HG02571 (cell line): Measurements from ENCODE around the gene PRMT7.

Source experiments
- ATAC-seq: cut with Tn5 transposase; IDR thresholded peaks from one replicate; pipeline ENCODE4 v1.9.1; 2021; ENCODE audit warnings: mild to moderate bottlenecking, moderate library complexity; ENCODE audit not compliant: unreplicated experiment

PRMT7 gene, protein sequence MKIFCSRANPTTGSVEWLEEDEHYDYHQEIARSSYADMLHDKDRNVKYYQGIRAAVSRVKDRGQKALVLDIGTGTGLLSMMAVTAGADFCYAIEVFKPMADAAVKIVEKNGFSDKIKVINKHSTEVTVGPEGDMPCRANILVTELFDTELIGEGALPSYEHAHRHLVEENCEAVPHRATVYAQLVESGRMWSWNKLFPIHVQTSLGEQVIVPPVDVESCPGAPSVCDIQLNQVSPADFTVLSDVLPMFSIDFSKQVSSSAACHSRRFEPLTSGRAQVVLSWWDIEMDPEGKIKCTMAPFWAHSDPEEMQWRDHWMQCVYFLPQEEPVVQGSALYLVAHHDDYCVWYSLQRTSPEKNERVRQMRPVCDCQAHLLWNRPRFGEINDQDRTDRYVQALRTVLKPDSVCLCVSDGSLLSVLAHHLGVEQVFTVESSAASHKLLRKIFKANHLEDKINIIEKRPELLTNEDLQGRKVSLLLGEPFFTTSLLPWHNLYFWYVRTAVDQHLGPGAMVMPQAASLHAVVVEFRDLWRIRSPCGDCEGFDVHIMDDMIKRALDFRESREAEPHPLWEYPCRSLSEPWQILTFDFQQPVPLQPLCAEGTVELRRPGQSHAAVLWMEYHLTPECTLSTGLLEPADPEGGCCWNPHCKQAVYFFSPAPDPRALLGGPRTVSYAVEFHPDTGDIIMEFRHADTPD

GRCh38 chr16:68310774-68311511 is at the start of gene PRMT7, which contains the start of gene SLC7A6OS:
PRMT7 (plus strand) TSS chr16:68311019; CDS start chr16:68315980, 4,961 bp downstream.
SLC7A6OS (minus strand) TSS chr16:68310946; CDS start chr16:68310926, 20 bp downstream.
- peak; percentile 99 for ATAC-seq

DNA sequence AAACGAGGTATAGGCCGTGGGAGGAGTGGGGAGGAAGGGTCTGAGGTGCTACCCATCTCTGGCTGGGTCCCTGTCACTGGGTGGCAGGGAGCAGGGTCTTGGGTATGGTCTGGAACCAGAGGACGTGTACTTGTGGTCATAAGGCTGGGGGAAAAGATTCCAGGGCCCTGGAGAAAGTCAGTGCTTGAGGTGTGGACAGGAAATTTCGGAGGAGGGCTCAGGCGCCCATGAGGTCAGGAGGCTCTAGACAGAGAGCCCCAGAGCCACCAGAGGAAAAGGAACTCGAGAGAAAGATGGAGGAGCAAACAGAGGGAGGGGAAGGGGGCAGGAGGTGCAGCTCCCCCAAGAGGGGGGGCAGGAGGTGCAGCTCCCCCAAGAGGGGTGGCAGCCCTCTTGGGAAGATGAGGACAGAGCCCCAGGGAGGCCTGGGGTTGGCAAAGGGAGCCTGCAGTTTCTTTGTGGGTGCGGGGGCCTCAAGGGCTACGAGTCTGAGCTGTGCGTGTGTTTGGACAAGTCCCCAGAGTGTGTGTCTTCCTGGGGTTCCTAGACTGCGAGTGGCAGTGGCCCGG is 47.2 kb upstream of the PRMT7 start:
- no peak for ATAC-seq

DNA sequence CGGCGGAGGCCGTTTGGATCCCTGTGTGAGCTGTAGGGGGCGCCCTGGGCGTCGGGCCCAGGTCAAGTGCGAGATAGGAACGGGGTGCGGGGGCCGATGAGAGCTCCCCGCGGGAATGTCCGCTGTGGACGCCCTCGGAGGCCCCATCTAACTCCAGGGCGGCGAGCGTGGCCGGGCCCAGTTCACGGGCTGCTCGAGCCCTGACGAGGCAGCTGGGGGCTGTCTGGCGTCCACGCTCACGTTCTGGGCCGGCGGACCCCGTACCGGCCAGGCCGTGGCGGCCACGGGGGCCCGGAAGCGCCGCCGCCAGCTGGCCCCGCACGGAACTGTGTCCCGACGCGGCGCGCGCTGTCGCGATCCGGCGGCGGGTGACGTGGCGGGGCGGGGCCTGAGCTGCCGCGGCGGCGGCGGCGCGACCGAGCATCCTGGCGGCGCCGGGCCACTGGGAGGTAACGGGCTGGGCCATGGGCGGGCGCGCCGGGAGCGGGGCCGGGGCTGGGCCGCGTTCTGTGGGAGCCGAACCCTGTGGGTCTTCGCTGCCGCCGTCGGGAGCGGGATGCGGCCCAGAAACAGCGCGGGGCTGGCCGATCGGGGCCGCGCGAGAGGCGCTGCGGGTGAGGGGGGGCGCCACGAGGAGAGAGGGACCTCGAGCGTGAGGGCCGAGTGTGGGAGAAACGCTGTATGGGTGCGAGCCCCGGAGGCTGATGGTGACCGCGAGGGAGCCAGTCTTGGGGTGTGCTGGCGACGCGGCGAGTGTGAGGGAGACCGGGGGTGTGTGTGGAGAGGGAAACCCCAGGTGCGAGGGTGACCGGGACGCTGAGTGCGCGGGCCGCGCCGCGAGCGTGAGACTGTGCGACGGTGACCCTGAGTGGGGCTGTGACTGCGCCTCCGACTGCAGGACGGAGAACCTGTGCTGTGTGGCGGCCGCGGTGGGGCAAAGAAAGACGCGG is 46.4 kb upstream of the PRMT7 start, which contains the start of gene SLC7A6:
TSS of gene SLC7A6 (plus strand) at position 399 of the 950 bp plus-strand sequence. CDS start 10,201 bp downstream, outside the sequence.
- peak; percentile 60 for ATAC-seq

GRCh38 chr16:68265078-68265920 is 45.5 kb upstream of the PRMT7 start:
- no peak for ATAC-seq

DNA sequence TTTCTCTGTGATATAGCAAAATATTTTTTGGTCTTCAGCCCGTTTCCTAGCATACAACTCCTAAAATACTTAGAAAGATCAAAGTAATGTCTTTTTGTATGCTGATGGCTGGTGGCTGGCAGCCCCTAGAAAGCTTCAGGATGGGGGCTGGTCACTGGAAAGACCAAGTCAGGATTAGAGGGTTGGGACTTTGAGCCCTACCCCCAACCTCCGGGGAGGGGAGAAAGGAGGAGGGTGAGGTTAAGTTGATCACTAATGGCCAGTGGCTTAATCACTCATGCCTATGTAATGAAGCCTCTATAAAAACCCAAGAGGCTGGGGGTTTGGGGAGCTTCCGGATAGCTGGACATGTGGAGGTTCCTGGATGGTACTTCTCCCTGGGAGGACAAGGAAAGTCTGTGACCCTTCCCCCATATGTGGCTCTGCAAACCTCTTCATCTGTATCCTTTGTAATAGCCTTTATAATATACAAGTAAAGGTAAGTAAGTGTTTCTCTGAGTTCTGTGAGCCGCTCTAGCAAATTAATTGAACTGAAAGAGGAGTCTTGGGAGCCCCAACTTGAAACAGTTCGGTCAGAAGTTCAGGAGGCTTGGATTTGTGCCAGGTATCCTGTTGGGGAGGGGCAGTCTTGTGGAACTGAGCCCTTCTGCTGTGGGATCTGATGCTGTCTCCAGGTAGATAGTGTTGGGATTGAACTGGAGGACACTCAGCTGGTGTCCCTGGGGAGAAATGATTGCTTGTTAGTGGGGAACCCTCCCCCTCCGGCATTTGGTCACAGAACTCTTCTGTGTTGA is 43.0 kb upstream of the PRMT7 start:
- ATAC-seq, result no peak

GRCh38 chr16:68269793-68270192 is 41.0 kb upstream of the PRMT7 start:
- ATAC-seq, result no peak

DNA sequence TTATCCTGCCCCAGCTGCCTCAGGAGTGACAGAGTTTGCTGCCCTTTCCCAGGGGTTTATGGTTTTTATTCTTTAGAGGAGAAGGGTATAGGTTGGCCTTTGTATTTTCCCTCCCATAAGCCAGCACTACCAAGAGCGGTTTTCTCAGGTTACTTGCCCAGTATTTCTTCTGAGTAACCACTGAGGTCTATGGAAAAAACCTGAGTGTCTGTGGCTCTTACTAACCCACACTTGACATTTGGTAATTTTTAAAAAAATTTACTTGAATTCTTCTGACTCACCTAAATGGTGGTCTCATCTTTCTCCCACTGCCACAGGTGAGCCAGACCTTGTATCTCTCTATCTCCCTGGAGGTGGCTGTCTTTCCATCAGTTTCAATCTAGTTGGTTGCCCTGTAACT is 40.5 kb upstream of the PRMT7 start:
- no peak for ATAC-seq

- no peak for ATAC-seq
Measured at GRCh38 chr16:68272507-68273209, 38.2 kb upstream of the PRMT7 start.

GRCh38 chr16:68273459-68273858 is 37.4 kb upstream of the PRMT7 start:
- no peak for ATAC-seq

- no peak for ATAC-seq
Measured at GRCh38 chr16:68273896-68274295, 36.9 kb upstream of the PRMT7 start.

DNA sequence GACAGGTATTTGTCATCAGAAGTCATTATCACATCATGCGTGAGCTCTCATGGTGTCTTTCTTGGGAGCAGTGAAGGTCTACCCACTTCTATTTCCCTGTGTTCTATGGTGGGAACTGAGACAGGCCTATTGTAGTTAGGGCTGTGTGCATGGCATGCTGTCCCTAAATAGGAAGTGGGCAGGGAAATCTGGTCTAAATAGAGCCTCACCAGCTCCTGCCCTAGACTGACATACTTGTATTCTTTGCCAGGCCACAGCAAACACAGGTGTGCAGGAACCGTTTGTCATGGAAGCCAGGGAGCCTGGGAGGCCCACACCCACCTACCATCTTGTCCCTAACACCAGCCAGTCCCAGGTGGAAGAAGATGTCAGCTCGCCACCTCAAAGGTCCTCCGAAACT is 36.4 kb upstream of the PRMT7 start:
- no peak for ATAC-seq

- ATAC-seq, result peak; percentile 55
Measured at GRCh38 chr16:68275611-68276191, 35.1 kb upstream of the PRMT7 start.

DNA sequence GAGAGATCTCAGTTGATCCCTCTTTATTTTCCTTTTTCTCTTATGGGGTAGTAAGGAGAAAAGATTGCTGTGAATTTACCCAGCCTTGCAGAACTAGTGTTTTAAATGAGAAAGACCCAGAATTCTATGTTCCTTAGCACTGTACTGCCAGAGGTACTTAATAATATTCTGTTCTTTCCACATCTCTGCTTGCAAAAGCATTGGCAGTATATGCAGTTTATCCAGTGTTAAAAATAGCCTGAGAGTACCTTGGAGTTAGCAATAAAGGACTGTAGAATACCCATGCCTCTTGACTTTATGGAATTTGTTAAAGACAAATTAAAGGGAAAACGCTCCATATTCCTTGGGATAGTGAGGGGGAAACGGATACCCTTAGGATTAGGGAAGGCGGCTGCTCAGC is 34.6 kb upstream of the PRMT7 start:
- no peak for ATAC-seq

GRCh38 chr16:68279726-68280558 is 30.9 kb upstream of the PRMT7 start:
- no peak for ATAC-seq

- no peak for ATAC-seq
Measured at GRCh38 chr16:68281368-68282063, 29.3 kb upstream of the PRMT7 start.

DNA sequence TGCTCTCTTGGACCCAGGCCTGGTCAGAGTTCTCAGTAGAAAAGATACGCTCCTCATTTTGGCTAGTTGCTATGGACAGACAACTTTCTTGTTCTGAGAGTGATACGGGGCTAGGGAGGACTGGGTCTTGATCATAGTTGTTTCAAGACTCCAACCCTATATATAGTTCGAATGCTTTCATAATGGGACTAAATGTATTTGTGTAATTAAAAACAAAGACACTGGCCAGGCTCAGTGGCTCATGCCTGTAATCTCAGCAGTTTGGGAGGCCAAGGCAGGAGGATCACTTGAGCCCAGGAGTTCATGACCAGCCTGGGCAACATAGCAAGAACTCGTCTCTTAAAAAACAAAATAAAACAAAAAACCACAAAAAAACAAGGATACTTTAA is 28.8 kb upstream of the PRMT7 start:
- no peak for ATAC-seq
